GM12801 (cell line): ENCODE measurements around the gene SEPTIN10.

Source experiments
- TF ChIP-seq, protein P1 (sequence below): IDR thresholded peaks from one replicate; pipeline ENCODE4 v1.5.1; 2011; ENCODE audit warnings: control low read depth; ENCODE audit not compliant: insufficient read length; ENCODE audit errors: extremely low read depth

SEPTIN10 gene

DNA sequence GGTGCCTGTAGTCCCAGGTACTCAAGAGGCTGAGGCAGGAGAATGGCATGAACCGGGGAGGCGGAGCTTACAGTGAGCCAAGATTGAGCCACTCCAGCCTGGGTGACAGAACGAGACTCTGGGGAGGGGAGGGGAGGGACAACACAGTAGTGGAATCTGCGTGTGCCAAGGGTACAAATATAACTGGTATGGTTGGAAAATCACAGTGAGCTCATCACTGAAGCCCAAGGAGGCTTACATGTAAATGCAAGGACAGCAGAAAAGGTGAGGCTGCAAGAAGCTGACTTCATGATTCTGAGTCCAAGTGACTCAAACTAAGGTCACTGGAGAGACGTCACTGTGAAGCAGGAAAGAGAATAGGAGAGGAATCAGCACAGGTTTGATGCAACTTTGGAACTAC, 9.2 kb downstream of the SEPTIN10 start:
- TF ChIP-seq, protein P1, sequence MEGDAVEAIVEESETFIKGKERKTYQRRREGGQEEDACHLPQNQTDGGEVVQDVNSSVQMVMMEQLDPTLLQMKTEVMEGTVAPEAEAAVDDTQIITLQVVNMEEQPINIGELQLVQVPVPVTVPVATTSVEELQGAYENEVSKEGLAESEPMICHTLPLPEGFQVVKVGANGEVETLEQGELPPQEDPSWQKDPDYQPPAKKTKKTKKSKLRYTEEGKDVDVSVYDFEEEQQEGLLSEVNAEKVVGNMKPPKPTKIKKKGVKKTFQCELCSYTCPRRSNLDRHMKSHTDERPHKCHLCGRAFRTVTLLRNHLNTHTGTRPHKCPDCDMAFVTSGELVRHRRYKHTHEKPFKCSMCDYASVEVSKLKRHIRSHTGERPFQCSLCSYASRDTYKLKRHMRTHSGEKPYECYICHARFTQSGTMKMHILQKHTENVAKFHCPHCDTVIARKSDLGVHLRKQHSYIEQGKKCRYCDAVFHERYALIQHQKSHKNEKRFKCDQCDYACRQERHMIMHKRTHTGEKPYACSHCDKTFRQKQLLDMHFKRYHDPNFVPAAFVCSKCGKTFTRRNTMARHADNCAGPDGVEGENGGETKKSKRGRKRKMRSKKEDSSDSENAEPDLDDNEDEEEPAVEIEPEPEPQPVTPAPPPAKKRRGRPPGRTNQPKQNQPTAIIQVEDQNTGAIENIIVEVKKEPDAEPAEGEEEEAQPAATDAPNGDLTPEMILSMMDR, result no peak

DNA sequence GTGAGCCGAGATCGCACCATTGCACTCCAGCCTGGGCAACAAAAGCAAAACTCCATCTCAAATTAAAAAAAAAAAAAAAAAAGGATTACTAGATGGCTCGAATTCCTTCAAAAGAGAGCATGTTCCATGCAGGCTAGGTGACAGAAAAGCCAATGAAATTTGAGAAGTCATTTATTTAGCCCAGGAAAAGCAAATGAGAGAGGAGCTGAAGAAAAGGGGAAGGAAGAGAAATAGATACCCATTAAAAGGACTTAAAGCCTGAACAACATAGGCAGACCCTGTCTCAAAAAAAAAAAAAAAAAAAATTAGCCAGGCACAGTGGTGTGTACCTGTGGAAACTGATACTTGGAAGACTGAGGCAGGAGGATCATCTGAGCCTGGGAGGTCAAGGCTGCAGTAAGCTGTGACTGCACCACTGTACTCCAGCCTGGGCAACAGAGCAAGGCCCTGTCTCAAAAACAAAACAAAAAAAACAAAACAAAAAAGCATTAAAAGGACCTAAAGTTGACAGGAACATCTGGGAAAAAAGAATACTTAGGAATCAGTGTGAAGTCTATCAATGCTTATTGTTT, 11.1 kb downstream of the SEPTIN10 start:
- TF ChIP-seq, protein P1, result no peak

DNA sequence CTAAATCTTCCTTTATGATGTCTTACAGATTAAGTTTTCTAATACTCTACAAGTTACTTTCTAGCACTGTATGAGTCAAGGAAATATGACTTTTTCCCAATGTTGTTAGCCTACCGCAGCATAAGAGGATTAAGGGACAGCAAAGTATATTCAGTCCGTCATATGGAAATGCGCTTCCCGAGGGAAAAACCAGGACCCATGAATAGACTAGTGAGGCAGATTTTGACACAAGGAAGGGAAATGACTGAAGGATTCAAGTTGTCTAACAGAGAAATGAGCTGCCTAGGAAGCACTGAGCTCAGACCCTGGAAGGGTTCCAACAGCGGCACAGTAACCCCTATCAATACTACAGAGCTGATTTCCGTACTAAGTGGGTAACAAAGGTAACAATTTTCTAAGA, 12.0 kb downstream of the SEPTIN10 start:
- TF ChIP-seq, protein P1, result no peak

DNA sequence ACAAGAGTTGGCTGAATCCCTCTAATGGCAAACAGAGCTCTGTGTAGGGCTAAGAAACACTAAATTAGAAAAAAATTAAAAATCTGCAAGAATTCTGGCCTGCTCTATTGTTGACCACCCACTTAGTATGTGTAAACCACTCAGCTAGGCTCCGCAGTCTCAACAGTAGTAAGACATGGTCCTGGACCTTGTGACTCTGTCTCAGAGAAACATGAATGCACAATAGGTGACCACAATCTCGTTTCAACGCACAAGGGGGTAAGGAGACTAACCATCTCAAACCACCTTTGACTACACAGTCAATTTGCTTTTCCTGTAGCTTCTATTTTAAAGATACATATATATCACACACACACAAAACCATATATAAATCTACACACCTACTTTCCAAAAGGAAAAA, 16.5 kb downstream of the SEPTIN10 start:
- TF ChIP-seq, protein P1, result no peak

DNA sequence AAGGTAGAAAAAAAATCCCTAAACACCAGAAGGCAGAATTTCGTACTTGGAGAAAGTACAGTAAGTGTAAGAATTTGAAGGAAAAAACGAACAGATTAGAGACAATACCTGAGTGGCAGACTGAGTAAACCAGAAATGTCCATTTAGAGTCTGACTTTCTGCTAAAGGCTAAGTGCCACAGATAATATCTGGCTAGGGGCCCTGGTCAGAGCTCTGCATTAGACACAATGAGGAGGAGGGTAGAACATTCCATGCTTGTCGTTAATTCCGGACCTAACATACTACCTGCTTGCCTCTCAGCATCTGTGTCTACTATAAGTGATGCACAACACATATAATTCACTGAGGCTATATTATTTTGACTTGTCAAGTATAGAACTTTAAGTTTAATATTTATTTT, 18.1 kb downstream of the SEPTIN10 start:
- TF ChIP-seq, protein P1, result no peak

DNA sequence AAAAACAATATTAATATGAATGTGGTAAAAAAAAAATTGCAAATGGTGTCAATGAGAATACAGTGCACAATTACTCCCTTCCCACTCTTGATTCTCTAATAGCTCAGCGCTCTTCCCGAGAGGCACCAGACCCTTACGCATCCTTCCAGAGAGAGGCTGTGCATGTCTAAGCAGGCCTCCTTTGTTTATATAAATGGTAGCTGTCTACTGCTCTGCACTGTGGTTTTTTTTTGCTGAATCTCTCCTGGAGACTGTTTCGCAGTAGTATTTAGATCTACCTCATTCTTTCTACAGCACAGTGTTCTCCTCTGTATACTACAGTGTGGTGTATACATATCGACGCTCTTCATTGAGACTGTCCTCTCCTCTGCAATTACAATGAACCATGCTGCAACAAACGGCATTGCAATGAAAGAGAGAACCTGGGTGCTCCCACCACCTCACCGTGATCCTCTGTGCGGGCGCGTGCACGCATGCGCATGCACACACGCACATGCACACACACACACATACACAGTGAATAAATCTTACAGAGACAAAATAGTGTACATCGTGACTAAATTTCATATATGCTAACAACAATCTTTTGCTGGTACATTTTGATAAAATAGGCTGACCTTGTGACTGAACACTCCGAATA, 19.4 kb downstream of the SEPTIN10 start:
- TF ChIP-seq, protein P1, result no peak

DNA sequence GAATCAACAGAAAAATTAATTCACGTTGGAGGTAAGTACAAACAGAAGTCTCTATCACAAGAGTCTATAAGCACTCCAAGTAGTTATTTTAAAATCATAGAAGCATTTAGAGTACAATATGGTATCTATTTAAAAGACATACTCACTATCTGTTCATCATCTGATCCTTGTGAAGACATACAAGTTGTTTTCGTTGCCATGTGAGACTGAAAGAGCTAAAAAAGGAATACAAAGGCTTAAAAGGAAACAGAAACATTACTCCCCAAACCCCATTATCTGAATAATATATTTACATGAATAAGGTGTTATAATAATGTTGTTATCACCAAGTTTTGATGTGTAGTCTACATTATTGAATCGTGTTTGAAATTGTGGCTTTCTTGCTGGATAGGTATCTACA, 20.9 kb downstream of the SEPTIN10 start:
- TF ChIP-seq, protein P1, result no peak

DNA sequence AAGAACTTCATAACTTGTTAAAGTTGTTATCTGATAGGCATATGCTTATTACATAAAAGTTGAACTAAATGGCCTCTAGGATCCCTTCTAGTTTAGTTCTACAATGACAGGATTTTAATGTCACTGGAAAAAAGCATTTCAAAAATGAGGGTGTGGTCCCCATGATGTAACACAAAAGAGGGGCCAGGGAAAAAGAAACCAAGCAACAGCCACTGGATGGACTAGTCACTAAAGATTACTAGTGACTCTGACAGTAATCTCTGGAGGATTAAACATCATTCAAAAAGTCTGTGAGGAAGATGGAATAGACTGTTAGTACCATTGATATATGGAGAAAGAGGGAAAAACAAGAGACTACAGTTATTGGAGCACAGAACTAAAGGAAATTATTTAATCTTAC, 22.6 kb downstream of the SEPTIN10 start:
- TF ChIP-seq, protein P1, result no peak
